ENCODE measurements around the gene SACM1L.
"Not testable (repeated sequence)": the region's sequence is repeated elsewhere in the genome, so short reads cannot be mapped to it uniquely, and the experiment has no call there.

SACM1L gene

DNA sequence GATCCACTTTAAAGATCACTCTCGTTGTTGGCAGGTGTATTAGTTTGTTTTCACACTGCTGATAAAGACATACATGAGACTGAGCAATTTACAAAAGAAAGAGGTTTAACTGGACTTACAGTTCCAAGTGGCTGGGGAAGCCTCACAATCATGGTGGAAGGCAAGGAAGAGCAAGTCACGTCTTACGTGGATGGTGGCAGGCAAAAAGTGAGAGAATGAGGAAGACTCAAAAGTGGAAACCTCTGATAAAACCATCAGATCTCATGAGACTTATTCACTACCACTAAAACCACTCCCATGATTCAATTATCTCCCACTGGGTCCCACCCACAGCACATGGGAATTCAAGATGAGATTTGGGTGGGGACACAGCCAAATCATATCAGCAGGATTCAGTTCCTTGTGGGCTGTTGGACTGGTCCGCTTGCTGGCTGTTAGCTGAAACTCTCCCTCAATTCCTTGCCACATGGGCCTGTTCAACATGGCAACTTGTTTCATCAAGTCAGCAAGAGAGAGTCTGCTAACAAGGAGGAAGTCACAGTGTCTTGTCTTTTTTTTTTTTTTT, 59.9 kb downstream of the SACM1L start:
- H3K4ac ChIP-seq (ENCODE audit: low read depth, low read length); H3K27ac ChIP-seq (ENCODE audit: low read depth, low read length); H3K9me3 ChIP-seq (ENCODE audit: insufficient read depth, low read depth, low read length); H4K12ac ChIP-seq (ENCODE audit: low read depth, low read length); H2BK12ac ChIP-seq (ENCODE audit: low read length); H3K27me3 ChIP-seq (ENCODE audit: insufficient read depth, low read length); H2BK5ac ChIP-seq (ENCODE audit: low read depth, low read length, poor library complexity); H3K9ac ChIP-seq (ENCODE audit: low read length); H4K8ac ChIP-seq (ENCODE audit: low read depth, low read length); H3K79me1 ChIP-seq (ENCODE audit: low read length); H4K91ac ChIP-seq (ENCODE audit: low read depth, low read length); H3K4me2 ChIP-seq (ENCODE audit: low read length); H2AK5ac ChIP-seq (ENCODE audit: low read length); H2AFZ ChIP-seq (ENCODE audit: insufficient read depth, low read length, poor library complexity); H3K23ac ChIP-seq (ENCODE audit: low read length); H3K4me3 ChIP-seq (ENCODE audit: low read depth, low read length); DNase-seq; H3K18ac ChIP-seq (ENCODE audit: low read length); H3K14ac ChIP-seq (ENCODE audit: low read length); H2BK120ac ChIP-seq (ENCODE audit: insufficient read depth, low read length, poor library complexity); H3K4me1 ChIP-seq (ENCODE audit: control insufficient read depth in 1 of 2, insufficient read depth in 2 of 2, low read length in 2 of 2); H3K79me2 ChIP-seq (ENCODE audit: control insufficient read depth, insufficient read depth, low read length, poor library complexity): not testable (repeated sequence)
- WGBS (ENCODE audit: extremely low coverage, insufficient coverage, insufficient read length): no CpG with 5 or more reads among the region's 4 CpGs
- H3K36me3 ChIP-seq (ENCODE audit: control insufficient read depth in 1 of 2, insufficient read depth in 2 of 2, low read length in 2 of 2): peaks cover 20 to 21% of the 10 kb centered on the region in 2 experiments

DNA sequence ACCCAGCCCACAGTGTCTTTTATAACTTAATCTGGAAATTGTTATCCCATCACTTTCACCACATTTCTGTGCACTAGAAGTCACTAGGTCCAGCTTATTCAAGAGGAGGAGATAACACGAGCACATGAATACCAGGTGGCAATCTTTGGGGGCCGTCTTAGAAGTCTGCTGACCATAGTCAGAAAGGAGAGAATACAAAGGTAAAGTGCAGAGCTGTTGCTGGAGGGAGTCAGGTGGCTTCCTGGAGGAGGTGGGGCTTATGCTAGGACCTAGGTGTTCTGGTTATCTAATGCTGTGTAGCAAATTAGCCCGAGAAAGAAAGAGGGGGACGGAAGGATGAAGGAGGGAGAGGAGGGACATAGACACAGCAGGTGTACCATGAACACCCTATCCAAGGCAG, 60.7 kb downstream of the SACM1L start:
- H2BK5ac ChIP-seq (ENCODE audit: low read depth, low read length, poor library complexity): no peak overlapping the region
- H3K18ac ChIP-seq (ENCODE audit: low read length): no peak overlapping the region
- H3K27ac ChIP-seq (ENCODE audit: low read depth, low read length): no peak overlapping the region
- no peaks in the 10 kb centered on the region for H3K79me1 ChIP-seq (ENCODE audit: low read length)
- DNase-seq: no peak
- whole genome bisulfite sequencing (ENCODE audit: extremely low coverage, insufficient coverage, insufficient read length): no CpG with 5 or more reads among the region's 4 CpGs
- H3K9ac ChIP-seq (ENCODE audit: low read length): no peak overlapping the region
- H4K8ac ChIP-seq (ENCODE audit: low read depth, low read length): no peak overlapping the region
- H3K36me3 ChIP-seq (ENCODE audit: control insufficient read depth in 1 of 2, insufficient read depth in 2 of 2, low read length in 2 of 2): peaks cover 20 to 21% of the 10 kb centered on the region in 2 experiments
- no peak overlapping the region for H4K91ac ChIP-seq (ENCODE audit: low read depth, low read length)
- H2AFZ ChIP-seq (ENCODE audit: insufficient read depth, low read length, poor library complexity): no peak overlapping the region
- H3K4me1 ChIP-seq (ENCODE audit: control insufficient read depth in 1 of 2, insufficient read depth in 2 of 2, low read length in 2 of 2): no peaks in the 10 kb centered on the region
- no peaks in the 10 kb centered on the region for H3K27me3 ChIP-seq (ENCODE audit: insufficient read depth, low read length)
- H3K4me3 ChIP-seq (ENCODE audit: low read depth, low read length): no peak overlapping the region
- H3K23ac ChIP-seq (ENCODE audit: low read length): no peak overlapping the region
- H4K12ac ChIP-seq (ENCODE audit: low read depth, low read length): no peak overlapping the region
- H3K79me2 ChIP-seq (ENCODE audit: control insufficient read depth, insufficient read depth, low read length, poor library complexity): no peaks in the 10 kb centered on the region
- no peak overlapping the region for H3K4ac ChIP-seq (ENCODE audit: low read depth, low read length)
- H2BK12ac ChIP-seq (ENCODE audit: low read length): no peak overlapping the region
- H2BK120ac ChIP-seq (ENCODE audit: insufficient read depth, low read length, poor library complexity): no peak overlapping the region
- no peak overlapping the region for H3K14ac ChIP-seq (ENCODE audit: low read length)
- no peaks in the 10 kb centered on the region for H3K9me3 ChIP-seq (ENCODE audit: insufficient read depth, low read depth, low read length)
- H3K4me2 ChIP-seq (ENCODE audit: low read length): no peak overlapping the region
- H2AK5ac ChIP-seq (ENCODE audit: low read length): no peak overlapping the region

DNA sequence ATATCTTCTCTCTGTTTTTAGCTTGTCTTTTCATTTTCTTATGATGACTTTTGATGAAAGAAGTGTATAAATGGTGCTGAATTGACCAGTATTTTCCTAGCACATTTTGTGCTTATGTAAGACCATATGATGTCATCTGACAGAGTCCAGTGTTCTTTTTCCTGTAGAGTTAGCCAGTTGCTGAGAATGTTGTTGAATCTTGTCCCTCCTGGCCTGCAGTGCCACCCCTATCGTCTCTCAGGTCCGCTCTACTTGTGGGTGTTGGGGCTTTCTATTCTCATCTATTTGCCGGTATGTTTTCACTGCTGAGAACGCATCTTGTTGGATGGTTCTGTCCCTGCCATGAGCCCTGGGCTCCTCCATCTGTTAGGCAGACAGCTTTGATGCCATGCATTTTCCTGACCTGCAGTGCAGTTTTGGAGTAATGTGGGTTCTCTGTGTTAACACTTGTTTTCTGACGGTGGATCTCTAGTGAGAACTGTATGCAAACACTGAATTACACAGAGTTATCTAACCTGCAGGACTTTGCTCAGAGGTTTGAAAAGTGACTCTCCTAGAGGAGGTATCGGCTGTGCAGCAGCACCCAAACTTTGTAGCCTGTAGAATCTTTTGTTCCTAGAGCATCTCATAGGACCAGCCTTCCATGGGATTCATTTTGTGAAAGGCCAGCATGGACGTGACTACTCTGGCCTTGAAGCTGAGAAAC, 62.5 kb downstream of the SACM1L start:
- Histone ChIP-seq H3K23ac (ENCODE audit: low read length) (no peak overlapping the region), H3K79me1 (ENCODE audit: low read length) (no peaks in the 10 kb centered on the region), H3K4me1 (ENCODE audit: control insufficient read depth in 1 of 2, insufficient read depth in 2 of 2, low read length in 2 of 2) (no peaks in the 10 kb centered on the region), H3K27ac (ENCODE audit: low read depth, low read length) (no peak overlapping the region), H3K27me3 (ENCODE audit: insufficient read depth, low read length) (no peaks in the 10 kb centered on the region), H3K4me2 (ENCODE audit: low read length) (no peak overlapping the region), H3K4ac (ENCODE audit: low read depth, low read length) (no peak overlapping the region), H2BK12ac (ENCODE audit: low read length) (no peak overlapping the region), H3K79me2 (ENCODE audit: control insufficient read depth, insufficient read depth, low read length, poor library complexity) (no peaks in the 10 kb centered on the region), H3K9ac (ENCODE audit: low read length) (no peak overlapping the region), H3K36me3 (ENCODE audit: control insufficient read depth in 1 of 2, insufficient read depth in 2 of 2, low read length in 2 of 2) (peaks cover 10 to 14% of the 10 kb centered on the region in 2 experiments), H4K8ac (ENCODE audit: low read depth, low read length) (no peak overlapping the region), H4K91ac (ENCODE audit: low read depth, low read length) (no peak overlapping the region), H2BK120ac (ENCODE audit: insufficient read depth, low read length, poor library complexity) (no peak overlapping the region), H3K4me3 (ENCODE audit: low read depth, low read length) (no peak overlapping the region), H3K14ac (ENCODE audit: low read length) (no peak overlapping the region), H3K18ac (ENCODE audit: low read length) (no peak overlapping the region), H2AFZ (ENCODE audit: insufficient read depth, low read length, poor library complexity) (no peak overlapping the region), H2AK5ac (ENCODE audit: low read length) (no peak overlapping the region), H3K9me3 (ENCODE audit: insufficient read depth, low read depth, low read length) (no peaks in the 10 kb centered on the region), H4K12ac (ENCODE audit: low read depth, low read length) (no peak overlapping the region), H2BK5ac (ENCODE audit: low read depth, low read length, poor library complexity) (no peak overlapping the region)
- peak in 1 of 2 donors; percentile 23 for DNase-seq
- no CpG with 5 or more reads among the region's 7 CpGs for WGBS (ENCODE audit: extremely low coverage, insufficient coverage, insufficient read length)

DNA sequence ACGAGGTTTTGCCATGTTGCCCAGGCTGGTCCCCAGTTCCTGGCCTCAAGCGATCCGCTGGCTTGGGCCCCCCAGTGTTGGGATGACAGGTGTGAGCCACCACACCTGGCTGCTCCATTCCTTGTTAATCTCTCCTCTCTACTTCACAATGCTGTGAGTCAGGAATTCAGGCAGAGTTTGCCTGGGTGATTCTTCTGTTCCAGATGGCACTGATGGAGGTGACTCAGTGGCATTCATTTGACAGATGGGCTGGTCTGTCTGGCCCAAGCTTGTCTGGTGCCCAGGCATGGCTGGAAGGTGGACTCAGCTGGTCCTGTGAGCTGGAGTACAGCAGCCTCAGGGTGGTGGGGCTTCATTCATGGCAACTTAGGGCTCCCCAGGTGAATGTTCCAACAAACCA, 63.9 kb downstream of the SACM1L start:
- Histone ChIP-seq H3K9ac (ENCODE audit: low read length) (no peak overlapping the region), H3K79me1 (ENCODE audit: low read length) (no peaks in the 10 kb centered on the region), H4K91ac (ENCODE audit: low read depth, low read length) (no peak overlapping the region), H4K8ac (ENCODE audit: low read depth, low read length) (no peak overlapping the region), H3K27me3 (ENCODE audit: insufficient read depth, low read length) (no peaks in the 10 kb centered on the region), H3K4me3 (ENCODE audit: low read depth, low read length) (no peak overlapping the region), H3K4me1 (ENCODE audit: control insufficient read depth in 1 of 2, insufficient read depth in 2 of 2, low read length in 2 of 2) (no peaks in the 10 kb centered on the region), H3K4ac (ENCODE audit: low read depth, low read length) (no peak overlapping the region), H3K14ac (ENCODE audit: low read length) (no peak overlapping the region), H3K79me2 (ENCODE audit: control insufficient read depth, insufficient read depth, low read length, poor library complexity) (no peaks in the 10 kb centered on the region), H3K27ac (ENCODE audit: low read depth, low read length) (no peak overlapping the region), H3K4me2 (ENCODE audit: low read length) (no peak overlapping the region), H3K18ac (ENCODE audit: low read length) (no peak overlapping the region), H2BK120ac (ENCODE audit: insufficient read depth, low read length, poor library complexity) (no peak overlapping the region), H3K23ac (ENCODE audit: low read length) (no peak overlapping the region), H4K12ac (ENCODE audit: low read depth, low read length) (no peak overlapping the region), H2AFZ (ENCODE audit: insufficient read depth, low read length, poor library complexity) (no peak overlapping the region), H2AK5ac (ENCODE audit: low read length) (no peak overlapping the region), H2BK12ac (ENCODE audit: low read length) (no peak overlapping the region), H3K9me3 (ENCODE audit: insufficient read depth, low read depth, low read length) (no peaks in the 10 kb centered on the region), H2BK5ac (ENCODE audit: low read depth, low read length, poor library complexity) (no peak overlapping the region), H3K36me3 (ENCODE audit: control insufficient read depth in 1 of 2, insufficient read depth in 2 of 2, low read length in 2 of 2) (peaks cover under 1 to 2% of the 10 kb centered on the region in 2 experiments)
- DNase-seq: peak; percentile 72 to 75
- WGBS (ENCODE audit: extremely low coverage, insufficient coverage, insufficient read length): no CpG with 5 or more reads among the region's 3 CpGs

Data from trophoblast cell (in vitro differentiated cells and primary cell).